Left cardiac atrium (tissue), 4 donors: Measurements from ENCODE around the gene SDC3. TPM values are rescaled to one million over a fixed set of nuclear protein-coding genes. Genes with fewer than 3 reads are reported as not detected.

Source experiments
- ATAC-seq, 2 donors: fragments of 200-7000 bp; cut with Tn5 transposase; one replicate each; pipeline ENCODE4 v1.9.1; 2020; ENCODE audit warnings: mild to moderate bottlenecking in 2 of 2, moderate library complexity in 2 of 2
- DNase-seq: peaks from one replicate; pipeline ENCODE4 v3.0.0-alpha.2; 2020
- intact Hi-C, 2 donors: fragments of 100-400 bp; cut with DNase I; formaldehyde crosslinking; loops; one replicate each; pipeline versions ENCODE4 v1.14.1 to v1.15.1; 2022 to 2023
- total RNA-seq, 2 donors: library from RNA; stranded (reverse); fragmentation: NEBNext Ultra II Directional; extraction: Animal tissue kit (Norgen Biotek cat#: 25700); gene quantifications; one replicate each; pipeline ENCODE4 v1.2.1, GENCODE V29; 2021
- donor health status: DM: no; HTN: yes; CAD: no.
- donor health status: DM: no; HTN: yes; CAD: no; lungs with severe emphysema.
- donor health status: DM: yes; HTN: yes; CAD: no.
- donor health status: Dilated cardiomyopathy.

SDC3 gene
- total RNA-seq, 2 donors from 2014 or later, result 38.8 to 39.3 TPM

DNA sequence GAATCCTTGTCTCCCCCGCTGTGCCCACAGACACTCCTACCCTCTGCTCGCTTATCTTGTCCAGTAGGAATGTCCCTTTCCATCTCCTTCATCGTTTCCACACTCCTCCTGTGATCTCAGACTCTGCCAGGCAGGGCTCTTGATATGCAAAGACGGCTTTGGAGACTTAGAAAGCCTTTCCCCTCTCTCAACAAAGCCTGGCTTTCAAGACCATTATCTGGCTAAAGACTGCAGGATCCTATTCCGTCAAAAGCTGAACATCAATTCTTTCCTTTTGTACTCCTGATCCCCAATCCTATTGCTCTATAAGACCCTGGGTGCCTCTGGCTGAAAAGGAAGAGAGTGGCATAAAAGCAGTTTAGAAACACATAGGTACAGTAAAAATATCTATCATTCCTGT is 63.9 kb downstream of the SDC3 start:
- ATAC-seq (no peak), DNase-seq (no peak)
- intact Hi-C loops, result no loop called here

DNA sequence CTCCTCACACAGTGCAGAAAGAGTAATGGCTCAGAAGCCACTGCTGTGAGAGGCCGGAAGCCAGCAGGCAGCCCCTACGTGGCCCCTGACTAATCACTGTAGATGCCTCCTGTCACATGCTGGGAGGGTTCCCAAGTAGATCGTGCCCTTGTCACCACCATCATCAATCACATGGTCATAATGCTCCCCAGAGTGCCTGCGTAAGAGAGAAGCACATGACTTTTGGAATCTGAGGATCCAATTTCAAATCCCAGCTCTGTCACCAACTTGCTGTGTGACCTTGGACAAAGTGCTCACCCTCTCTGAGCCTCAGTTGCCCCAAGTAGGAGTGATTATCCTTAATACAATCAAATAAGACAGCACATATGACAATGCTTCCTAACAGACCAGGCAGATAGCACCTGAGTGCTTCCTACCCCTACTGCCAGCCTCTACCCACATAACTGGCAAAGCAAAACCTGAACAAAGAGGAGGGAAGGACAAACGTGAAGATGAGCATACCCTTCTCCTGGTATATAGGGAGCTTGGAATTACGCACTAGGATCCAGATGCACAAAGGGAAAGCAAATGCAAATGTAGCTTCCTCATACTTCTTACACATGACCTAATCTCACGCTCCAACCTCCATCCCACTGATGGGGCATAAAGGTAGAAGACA is 65.7 kb downstream of the SDC3 start:
- no peak for ATAC-seq
- intact Hi-C loops, result no loop called here
- DNase-seq, result no peak

DNA sequence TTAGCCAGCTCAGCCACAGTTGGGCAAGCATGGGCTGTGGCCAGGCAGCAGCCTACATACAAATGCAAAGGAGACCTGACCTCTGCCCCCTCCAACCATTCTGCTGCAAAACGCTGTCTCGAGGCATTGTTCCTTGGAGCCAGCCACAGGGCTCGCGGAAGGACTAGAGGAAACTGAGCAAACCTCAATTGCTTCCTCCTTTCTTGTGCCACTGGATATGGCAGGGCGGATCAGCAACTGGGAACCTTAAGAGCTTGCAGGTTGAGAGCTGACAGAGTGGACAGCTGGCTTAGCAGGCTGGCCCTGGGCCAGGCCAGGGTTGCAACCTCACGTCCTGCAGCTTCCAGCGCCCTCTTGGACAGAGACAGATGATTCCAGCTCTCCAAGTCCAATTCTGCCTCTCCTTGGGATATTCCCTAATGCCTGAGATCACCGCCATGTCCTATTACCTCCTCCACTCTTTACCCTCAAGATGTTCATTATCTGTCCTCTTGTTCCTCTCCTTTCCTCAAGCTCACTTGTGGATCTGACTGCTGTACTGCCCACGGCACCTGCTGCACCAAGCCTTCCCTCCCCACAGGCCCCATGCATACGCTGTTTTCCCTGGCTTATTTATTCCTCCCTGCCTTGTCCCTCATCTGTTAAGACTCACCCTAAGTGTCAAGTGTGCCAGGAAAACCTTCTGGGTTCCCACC is 67.5 kb downstream of the SDC3 start:
- ATAC-seq, result peak; percentile 81 to 83
- peak; percentile 56 for DNase-seq
- intact Hi-C loops, result no loop called here

- DNase-seq (no peak), ATAC-seq (no peak)
- intact Hi-C loops, result no loop called here
Measured at GRCh38 chr1:30839827-30840359, 68.7 kb downstream of the SDC3 start.

- ATAC-seq (no peak), DNase-seq (no peak)
- intact Hi-C loops, result no loop called here
Measured at GRCh38 chr1:30838996-30839395, 69.6 kb downstream of the SDC3 start.

GRCh38 chr1:30837653-30838052 is 70.9 kb downstream of the SDC3 start:
- intact Hi-C loops, result no loop called here
- DNase-seq, result no peak
- no peak for ATAC-seq

DNA sequence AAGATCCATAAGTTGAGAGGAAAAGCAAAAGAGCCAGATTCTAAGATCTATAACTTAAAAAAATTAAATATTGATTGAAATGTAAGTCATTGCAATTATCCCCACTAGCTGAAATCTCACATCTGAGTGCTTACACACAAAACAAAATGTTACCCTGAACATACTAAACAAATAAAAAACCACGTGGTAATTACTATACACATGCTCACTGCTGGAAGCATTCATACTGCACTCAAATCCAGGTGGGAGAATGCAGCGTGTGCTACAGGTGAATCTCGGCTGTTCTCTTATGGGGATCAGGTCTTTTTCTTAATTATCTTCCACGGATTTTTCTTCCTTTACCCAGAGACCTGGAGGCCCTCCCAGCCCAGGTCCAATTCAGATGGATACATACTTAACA is 74.3 kb downstream of the SDC3 start:
- no peak for ATAC-seq
- no peak for DNase-seq

GRCh38 chr1:30830537-30830936 is 78.0 kb downstream of the SDC3 start:
- ATAC-seq, result peak in 1 of 2 donors; percentile 51
- no peak for DNase-seq
- intact Hi-C loops, result no loop called here

More for the DNA sequence above, 74.3 kb downstream of the SDC3 start:
- intact Hi-C loops, result no loop called here

DNA sequence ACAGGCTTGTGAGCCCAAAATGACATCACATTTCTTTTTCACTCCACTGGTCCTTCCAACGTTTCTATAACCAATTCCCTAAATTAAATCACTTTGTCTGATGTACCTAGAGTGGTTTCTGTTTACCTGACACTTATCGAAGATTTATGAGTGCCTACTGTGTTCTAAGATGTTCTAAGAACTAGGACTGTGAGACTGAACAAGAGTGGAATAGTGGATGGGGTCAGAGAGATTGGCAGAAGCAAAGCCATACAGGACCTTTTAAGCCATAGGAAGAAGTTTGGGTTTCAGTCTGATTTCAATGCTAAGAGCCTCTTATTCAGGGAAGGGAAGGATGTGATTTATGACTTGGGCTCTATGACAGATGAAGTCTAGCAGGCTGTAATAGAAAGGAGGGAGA is 78.7 kb downstream of the SDC3 start:
- intact Hi-C loops, result no loop called here
- ATAC-seq (no peak), DNase-seq (no peak)

DNA sequence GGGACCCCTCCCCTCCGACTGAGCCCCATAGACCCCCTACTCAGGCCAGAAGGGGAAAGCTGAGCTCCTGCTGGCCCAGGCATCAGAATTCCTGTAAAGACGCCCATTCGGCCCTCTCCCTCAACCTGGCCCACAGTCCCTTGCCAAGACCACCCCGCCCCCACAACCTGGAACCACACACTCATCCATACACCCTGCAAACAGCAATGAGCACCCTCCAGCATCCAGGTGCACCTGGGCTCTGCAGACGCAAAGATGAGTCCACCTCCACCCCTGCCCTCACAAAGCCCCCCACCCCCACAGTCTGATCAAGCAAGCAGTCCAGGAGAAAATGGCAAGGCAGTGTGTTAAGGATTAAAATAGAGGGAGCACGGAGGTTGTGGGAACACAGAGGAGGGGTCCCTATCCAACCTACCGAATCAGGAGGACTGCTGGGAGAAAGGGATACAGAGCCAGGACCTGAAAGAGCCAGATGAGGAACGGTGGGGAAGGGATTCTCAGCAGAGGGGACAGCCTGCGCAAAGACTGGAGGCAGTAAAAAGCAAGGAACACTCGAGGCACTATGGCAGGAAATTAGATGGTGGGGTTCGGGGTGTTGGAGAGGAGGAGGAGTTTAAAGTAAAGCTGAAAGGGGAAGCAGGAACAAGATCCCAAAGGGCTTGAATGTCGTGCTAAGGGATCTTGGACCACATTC is 83.7 kb downstream of the SDC3 start:
- intact Hi-C loops, result no loop called here
- DNase-seq (no peak), ATAC-seq (no peak)

DNA sequence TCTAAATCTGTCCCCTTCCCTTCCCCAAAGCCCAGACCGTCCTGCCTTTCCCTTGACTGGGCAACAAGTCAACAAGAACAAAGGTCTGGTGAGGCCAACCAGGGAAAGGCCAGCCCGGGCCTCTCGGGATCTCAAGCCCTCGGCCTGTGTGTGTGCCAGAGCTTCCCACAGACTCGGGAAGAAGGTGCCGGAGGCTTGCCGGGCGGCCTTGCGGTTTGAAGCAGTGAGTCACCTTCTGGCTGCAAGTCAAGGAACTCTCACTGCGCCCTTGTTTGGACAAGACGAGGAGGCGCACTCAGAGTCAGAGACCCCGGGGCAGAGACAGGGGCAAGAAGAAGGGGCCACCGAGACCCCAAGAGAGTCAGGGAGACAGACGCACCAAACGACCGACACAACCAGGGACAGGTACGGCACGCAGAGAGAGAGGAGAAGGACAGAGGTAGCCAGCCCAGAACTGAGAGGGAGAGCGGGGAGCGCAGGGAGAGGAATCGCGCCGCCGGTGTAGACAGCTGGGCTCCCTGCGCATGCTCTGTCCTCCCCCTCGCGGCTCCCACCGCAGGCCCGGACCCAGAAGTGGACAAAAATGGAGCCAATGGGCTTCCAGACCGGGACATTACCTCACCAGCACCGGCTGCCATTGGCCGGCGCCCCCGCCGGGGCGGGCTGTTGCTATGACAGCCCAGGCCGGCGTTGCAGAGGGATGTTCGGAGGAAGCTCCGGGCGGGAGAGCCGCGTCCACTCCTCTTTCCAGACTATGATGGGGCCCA is 84.4 kb downstream of the SDC3 start:
- ATAC-seq (peak; percentile 95 to 96), DNase-seq (peak; percentile 96)
- intact Hi-C loops, result no loop called here

DNA sequence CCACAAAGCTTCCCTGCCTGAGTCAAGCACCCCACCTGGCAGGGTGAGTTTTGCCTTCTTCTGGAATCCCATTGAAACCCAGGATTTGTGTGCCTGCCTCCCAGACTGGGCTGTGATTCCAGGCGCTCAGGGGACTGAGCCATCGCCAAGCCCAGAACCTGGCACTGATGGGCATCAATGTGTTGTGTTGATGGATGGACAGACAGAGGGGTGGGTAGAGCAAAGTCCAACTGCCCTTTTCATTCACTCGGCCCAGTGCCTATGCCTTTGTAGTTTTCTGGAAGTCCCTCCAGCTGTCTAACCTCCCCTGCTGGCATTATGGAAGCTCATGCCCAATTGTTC is 85.0 kb downstream of the SDC3 start:
- intact Hi-C loops, result no loop called here
- peak in 1 of 2 donors; percentile 9 for ATAC-seq
- DNase-seq, result no peak

DNA sequence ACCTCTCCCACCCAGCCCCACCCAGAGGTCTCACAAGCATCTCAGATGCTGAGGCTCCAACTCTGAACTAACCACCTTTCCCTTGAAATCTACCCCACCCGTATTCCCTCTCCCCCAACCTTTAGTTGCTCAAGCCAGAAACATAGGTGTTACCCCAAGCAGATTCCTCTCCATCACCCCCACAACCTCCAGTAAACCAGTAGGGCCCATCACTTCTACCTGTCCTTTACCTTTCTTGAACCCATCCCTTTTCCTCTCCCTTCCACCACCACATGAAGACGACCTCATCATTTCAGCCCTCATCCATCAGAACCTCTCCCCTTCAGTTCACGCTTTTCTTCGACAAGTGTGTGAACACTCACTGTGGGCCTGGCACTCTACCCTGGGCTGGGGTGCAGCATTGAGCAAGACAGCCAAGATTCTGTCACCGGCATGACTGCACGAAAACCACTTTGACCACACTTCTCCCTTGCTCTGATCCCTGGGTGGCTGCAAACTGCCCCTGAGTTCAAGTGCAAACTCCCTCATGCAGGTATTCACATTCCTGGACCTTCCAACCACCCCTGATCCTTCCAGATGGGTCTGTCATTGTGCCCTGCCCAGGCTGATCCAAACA is 85.5 kb downstream of the SDC3 start:
- DNase-seq (no peak), ATAC-seq (peak; percentile 25 to 33)
- intact Hi-C loops, result no loop called here

DNA sequence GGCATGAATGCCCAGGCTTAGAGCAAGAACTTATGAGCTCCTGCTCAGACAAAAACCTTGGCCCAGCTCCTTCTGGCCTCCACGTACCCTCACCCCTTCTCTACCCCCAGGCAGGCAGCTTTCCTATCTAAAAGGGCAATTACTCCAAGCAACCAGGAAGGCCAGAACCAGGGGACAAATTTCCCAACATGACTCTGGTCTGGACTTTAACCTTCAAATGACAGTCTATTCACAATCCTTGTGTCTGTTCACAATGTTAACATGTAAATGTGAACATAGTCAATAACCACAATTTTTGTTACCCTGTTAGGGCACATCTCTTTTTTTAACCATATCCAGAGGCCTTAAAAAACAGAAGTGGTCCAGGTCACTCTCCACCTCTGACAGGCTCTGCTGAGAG is 86.6 kb downstream of the SDC3 start:
- intact Hi-C loops, result no loop called here
- no peak for DNase-seq
- no peak for ATAC-seq

GRCh38 chr1:30820299-30820698 is 88.3 kb downstream of the SDC3 start:
- intact Hi-C loops, result no loop called here
- ATAC-seq (no peak), DNase-seq (no peak)
